HL-60 (cell line): Measurements from ENCODE around the gene KMT5B.
A peak's percentile ranks its signal among the peaks of the same experiment; 100 is the strongest.

ENCODE experiments used
- DNase-seq, 2 experiments: peaks; one replicate each; pipeline ENCODE4 v3.0.0-alpha.2; 2010 to 2020; ENCODE audit warnings: low read depth in 1 of 2, low spot score in 1 of 2
- H3K27ac ChIP-seq: fragments of 250-450 bp; sonication (Bioruptor Pico); replicated peaks from 2 replicates; pipeline ENCODE4 v1.5.1; 2020; ENCODE audit warnings: mild to moderate bottlenecking, moderate library complexity
- H3K27me3 ChIP-seq: fragments of 250-450 bp; sonication (Bioruptor Pico); 2 replicates; pipeline ENCODE4 v1.5.1; 2021; ENCODE audit warnings: mild to moderate bottlenecking, moderate library complexity; ENCODE audit not compliant: insufficient read depth, poor library complexity, severe bottlenecking
- H3K4me3 ChIP-seq: replicated peaks from 2 replicates; pipeline ENCODE4 v1.5.1; 2011; ENCODE audit warnings: mild to moderate bottlenecking, control low read depth, low read length; ENCODE audit not compliant: insufficient read depth
- GABPA ChIP-seq: IDR thresholded peaks from 2 replicates; pipeline ENCODE4 v1.6.1; 2012; ENCODE audit warnings: low read depth
- POLR2AphosphoS5 ChIP-seq: IDR thresholded peaks from 2 replicates; pipeline ENCODE4 v1.6.1; 2012; ENCODE audit warnings: low read depth
- SPI1 ChIP-seq: IDR thresholded peaks from 2 replicates; pipeline ENCODE4 v1.6.1; 2012; ENCODE audit warnings: low read depth, mild to moderate bottlenecking, borderline replicate concordance
- TF ChIP-seq, protein P1 (sequence below): IDR thresholded peaks from 2 replicates; pipeline ENCODE4 v1.6.1; 2012; ENCODE audit warnings: low read depth; ENCODE audit not compliant: insufficient replicate concordance
- TF ChIP-seq, protein P2 (sequence below): IDR thresholded peaks from one replicate; pipeline ENCODE4 v1.5.1; 2011; ENCODE audit warnings: low read length, control low read depth, inconsistent platforms; ENCODE audit not compliant: insufficient read depth

The KMT5B gene

GRCh38 chr11:68153742-68154141 is 59.4 kb downstream of the KMT5B start:
- Histone ChIP-seq H3K27ac (no peak overlapping the region), H3K4me3 (no peak overlapping the region), H3K27me3 (no peaks in the 10 kb centered on the region)
- TF ChIP-seq POLR2AphosphoS5 (no peak), SPI1 (no peak), GABPA (no peak)
- TF ChIP-seq, protein P1, sequence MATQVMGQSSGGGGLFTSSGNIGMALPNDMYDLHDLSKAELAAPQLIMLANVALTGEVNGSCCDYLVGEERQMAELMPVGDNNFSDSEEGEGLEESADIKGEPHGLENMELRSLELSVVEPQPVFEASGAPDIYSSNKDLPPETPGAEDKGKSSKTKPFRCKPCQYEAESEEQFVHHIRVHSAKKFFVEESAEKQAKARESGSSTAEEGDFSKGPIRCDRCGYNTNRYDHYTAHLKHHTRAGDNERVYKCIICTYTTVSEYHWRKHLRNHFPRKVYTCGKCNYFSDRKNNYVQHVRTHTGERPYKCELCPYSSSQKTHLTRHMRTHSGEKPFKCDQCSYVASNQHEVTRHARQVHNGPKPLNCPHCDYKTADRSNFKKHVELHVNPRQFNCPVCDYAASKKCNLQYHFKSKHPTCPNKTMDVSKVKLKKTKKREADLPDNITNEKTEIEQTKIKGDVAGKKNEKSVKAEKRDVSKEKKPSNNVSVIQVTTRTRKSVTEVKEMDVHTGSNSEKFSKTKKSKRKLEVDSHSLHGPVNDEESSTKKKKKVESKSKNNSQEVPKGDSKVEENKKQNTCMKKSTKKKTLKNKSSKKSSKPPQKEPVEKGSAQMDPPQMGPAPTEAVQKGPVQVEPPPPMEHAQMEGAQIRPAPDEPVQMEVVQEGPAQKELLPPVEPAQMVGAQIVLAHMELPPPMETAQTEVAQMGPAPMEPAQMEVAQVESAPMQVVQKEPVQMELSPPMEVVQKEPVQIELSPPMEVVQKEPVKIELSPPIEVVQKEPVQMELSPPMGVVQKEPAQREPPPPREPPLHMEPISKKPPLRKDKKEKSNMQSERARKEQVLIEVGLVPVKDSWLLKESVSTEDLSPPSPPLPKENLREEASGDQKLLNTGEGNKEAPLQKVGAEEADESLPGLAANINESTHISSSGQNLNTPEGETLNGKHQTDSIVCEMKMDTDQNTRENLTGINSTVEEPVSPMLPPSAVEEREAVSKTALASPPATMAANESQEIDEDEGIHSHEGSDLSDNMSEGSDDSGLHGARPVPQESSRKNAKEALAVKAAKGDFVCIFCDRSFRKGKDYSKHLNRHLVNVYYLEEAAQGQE = no peak
- TF ChIP-seq, protein P2, sequence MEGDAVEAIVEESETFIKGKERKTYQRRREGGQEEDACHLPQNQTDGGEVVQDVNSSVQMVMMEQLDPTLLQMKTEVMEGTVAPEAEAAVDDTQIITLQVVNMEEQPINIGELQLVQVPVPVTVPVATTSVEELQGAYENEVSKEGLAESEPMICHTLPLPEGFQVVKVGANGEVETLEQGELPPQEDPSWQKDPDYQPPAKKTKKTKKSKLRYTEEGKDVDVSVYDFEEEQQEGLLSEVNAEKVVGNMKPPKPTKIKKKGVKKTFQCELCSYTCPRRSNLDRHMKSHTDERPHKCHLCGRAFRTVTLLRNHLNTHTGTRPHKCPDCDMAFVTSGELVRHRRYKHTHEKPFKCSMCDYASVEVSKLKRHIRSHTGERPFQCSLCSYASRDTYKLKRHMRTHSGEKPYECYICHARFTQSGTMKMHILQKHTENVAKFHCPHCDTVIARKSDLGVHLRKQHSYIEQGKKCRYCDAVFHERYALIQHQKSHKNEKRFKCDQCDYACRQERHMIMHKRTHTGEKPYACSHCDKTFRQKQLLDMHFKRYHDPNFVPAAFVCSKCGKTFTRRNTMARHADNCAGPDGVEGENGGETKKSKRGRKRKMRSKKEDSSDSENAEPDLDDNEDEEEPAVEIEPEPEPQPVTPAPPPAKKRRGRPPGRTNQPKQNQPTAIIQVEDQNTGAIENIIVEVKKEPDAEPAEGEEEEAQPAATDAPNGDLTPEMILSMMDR = no peak
- DNase-seq = no peak

- TF ChIP-seq GABPA (no peak), POLR2AphosphoS5 (no peak), SPI1 (no peak)
- TF ChIP-seq, protein P2 = no peak
- TF ChIP-seq, protein P1 = no peak
- Histone ChIP-seq H3K27me3 (no peaks in the 10 kb centered on the region), H3K4me3 (no peak overlapping the region), H3K27ac (no peak overlapping the region)
- no peak for DNase-seq
Measured at GRCh38 chr11:68150037-68150436, 63.1 kb downstream of the KMT5B start.

DNA sequence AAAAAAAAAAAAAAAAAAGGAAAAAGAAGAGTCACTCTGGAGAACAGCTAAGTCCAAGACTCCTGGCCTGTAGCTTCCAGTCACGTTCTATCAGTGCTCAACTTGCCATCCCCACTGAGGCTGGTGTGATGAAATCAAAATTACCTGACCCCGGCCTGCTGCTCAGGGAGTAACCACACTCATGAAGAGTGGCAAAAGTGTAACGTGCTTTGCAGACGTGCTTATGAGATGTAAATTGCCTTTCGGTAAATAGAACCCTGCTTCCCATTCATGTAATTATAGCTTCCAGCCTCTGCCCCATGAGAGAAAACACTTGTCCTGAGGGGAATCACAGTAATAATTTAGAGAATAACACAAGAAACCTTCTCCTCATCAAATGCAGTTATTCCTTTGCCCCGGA is 63.7 kb downstream of the KMT5B start:
- peak in 1 of 2 experiments; percentile 22 for DNase-seq
- no peak overlapping the region for H3K27ac ChIP-seq
- no peak overlapping the region for H3K4me3 ChIP-seq
- H3K27me3 ChIP-seq = no peaks in the 10 kb centered on the region
- no peak for TF ChIP-seq POLR2AphosphoS5
- TF ChIP-seq, protein P2 = no peak
- no peak for TF ChIP-seq SPI1
- TF ChIP-seq GABPA = no peak
- TF ChIP-seq, protein P1 = no peak
